ENCODE measurements around the gene IGF2BP3. TPM values are rescaled to one million over a fixed set of nuclear protein-coding genes. Genes with fewer than 3 reads are reported as not detected.

IGF2BP3 gene
- total RNA-seq, 1 donor from 2014 or later: 47.0 TPM

GRCh38 chr7:23345601-23346000 is 124.7 kb downstream of the IGF2BP3 start:
- no peak overlapping the region for H3K27ac Mint-ChIP-seq (ENCODE audit: unreplicated experiment)
- H3K36me3 Mint-ChIP-seq (ENCODE audit: unreplicated experiment): no peaks in the 10 kb centered on the region

GRCh38 chr7:23343806-23344475 is 126.3 kb downstream of the IGF2BP3 start:
- Mint-ChIP-seq H3K27me3 (ENCODE audit: unreplicated experiment) (no peaks in the 10 kb centered on the region), H3K4me1 (ENCODE audit: low read depth, unreplicated experiment) (peaks cover 10% of the 10 kb centered on the region), H3K36me3 (ENCODE audit: unreplicated experiment) (no peaks in the 10 kb centered on the region), H3K9me3 (ENCODE audit: unreplicated experiment) (no peaks in the 10 kb centered on the region), H3K4me3 (ENCODE audit: unreplicated experiment) (no peak overlapping the region), H3K27ac (ENCODE audit: unreplicated experiment) (no peak overlapping the region)
- no peak for DNase-seq
- no peak for TF ChIP-seq CTCF (IDR thresholded peaks at IDR 0.05; ENCODE audit: partially characterized antibody, unreplicated experiment)

More at GRCh38 chr7:23345601-23346000, 124.7 kb downstream of the IGF2BP3 start:
- no peak for DNase-seq
- Mint-ChIP-seq H3K27me3 (ENCODE audit: unreplicated experiment) (no peaks in the 10 kb centered on the region), H3K4me3 (ENCODE audit: unreplicated experiment) (no peak overlapping the region), H3K9me3 (ENCODE audit: unreplicated experiment) (no peaks in the 10 kb centered on the region), H3K4me1 (ENCODE audit: low read depth, unreplicated experiment) (peaks cover 15% of the 10 kb centered on the region)
- no peak for TF ChIP-seq CTCF (IDR thresholded peaks at IDR 0.05; ENCODE audit: partially characterized antibody, unreplicated experiment)

- no peak for TF ChIP-seq CTCF (IDR thresholded peaks at IDR 0.05; ENCODE audit: partially characterized antibody, unreplicated experiment)
- Mint-ChIP-seq H3K9me3 (ENCODE audit: unreplicated experiment) (no peaks in the 10 kb centered on the region), H3K4me3 (ENCODE audit: unreplicated experiment) (no peak overlapping the region), H3K4me1 (ENCODE audit: low read depth, unreplicated experiment) (peaks cover 5% of the 10 kb centered on the region), H3K36me3 (ENCODE audit: unreplicated experiment) (no peaks in the 10 kb centered on the region), H3K27me3 (ENCODE audit: unreplicated experiment) (no peaks in the 10 kb centered on the region), H3K27ac (ENCODE audit: unreplicated experiment) (no peak overlapping the region)
- DNase-seq: no peak
Observed at GRCh38 chr7:23343102-23343501, 127.2 kb downstream of the IGF2BP3 start.

- Mint-ChIP-seq H3K27me3 (ENCODE audit: unreplicated experiment) (no peaks in the 10 kb centered on the region), H3K27ac (ENCODE audit: unreplicated experiment) (no peak overlapping the region), H3K4me3 (ENCODE audit: unreplicated experiment) (no peak overlapping the region), H3K9me3 (ENCODE audit: unreplicated experiment) (no peaks in the 10 kb centered on the region), H3K36me3 (ENCODE audit: unreplicated experiment) (no peaks in the 10 kb centered on the region), H3K4me1 (ENCODE audit: low read depth, unreplicated experiment) (no peaks in the 10 kb centered on the region)
- no peak for TF ChIP-seq CTCF (IDR thresholded peaks at IDR 0.05; ENCODE audit: partially characterized antibody, unreplicated experiment)
- no peak for DNase-seq
Observed at GRCh38 chr7:23341846-23342598, 128.3 kb downstream of the IGF2BP3 start.

GRCh38 chr7:23338863-23339262 is 131.4 kb downstream of the IGF2BP3 start:
- H3K4me1 Mint-ChIP-seq (ENCODE audit: low read depth, unreplicated experiment): no peaks in the 10 kb centered on the region
- no peaks in the 10 kb centered on the region for H3K27me3 Mint-ChIP-seq (ENCODE audit: unreplicated experiment)
- H3K9me3 Mint-ChIP-seq (ENCODE audit: unreplicated experiment): no peaks in the 10 kb centered on the region
- no peak overlapping the region for H3K27ac Mint-ChIP-seq (ENCODE audit: unreplicated experiment)
- H3K36me3 Mint-ChIP-seq (ENCODE audit: unreplicated experiment): no peaks in the 10 kb centered on the region
- no peak for DNase-seq
- H3K4me3 Mint-ChIP-seq (ENCODE audit: unreplicated experiment): no peak overlapping the region
- TF ChIP-seq CTCF (IDR thresholded peaks at IDR 0.05; ENCODE audit: partially characterized antibody, unreplicated experiment): no peak

Data from glutamatergic neuron (in vitro differentiated cells).